Measurements from ENCODE around the gene GPC3.

Gene GPC3

GRCh38 chrX:133590703-133591505 lies 394.5 kb downstream of the GPC3 start:
- H3K27me3 ChIP-seq (ENCODE audit: insufficient read depth, low read length), result no peaks in the 10 kb centered on the region
- H4K20me1 ChIP-seq (ENCODE audit: insufficient read depth, low read length), result no peaks in the 10 kb centered on the region
- no peak overlapping the region for H3K4me2 ChIP-seq (ENCODE audit: low read length)
- no peaks in the 10 kb centered on the region for H3K9me2 ChIP-seq (ENCODE audit: low read depth, low read length)
- TF ChIP-seq EZH2 (IDR thresholded peaks at IDR 0.05; ENCODE audit: borderline replicate concordance, low read length) (no peak), CTCF (IDR thresholded peaks at IDR 0.05; ENCODE audit: low read length) (no peak)
- no peaks in the 10 kb centered on the region for H3K36me3 ChIP-seq (ENCODE audit: insufficient read depth, low read length)
- no peak overlapping the region for H3K9ac ChIP-seq (ENCODE audit: low read length)
- no peak overlapping the region for H3K27ac ChIP-seq (ENCODE audit: low read depth, low read length, poor library complexity, severe bottlenecking)
- no peak overlapping the region for H2AFZ ChIP-seq (ENCODE audit: low read length)
- no peaks in the 10 kb centered on the region for H3K79me2 ChIP-seq (ENCODE audit: insufficient read depth, low read length)
- H3F3A ChIP-seq (ENCODE audit: insufficient read depth, low read length), result no peaks in the 10 kb centered on the region
- no peaks in the 10 kb centered on the region for H3K9me3 ChIP-seq (ENCODE audit: low read length)
- no peak overlapping the region for H3K4me3 ChIP-seq (ENCODE audit: low read depth, low read length, poor library complexity, severe bottlenecking)
- H3K4me1 ChIP-seq (ENCODE audit: insufficient read depth, low read length, severe bottlenecking), result no peaks in the 10 kb centered on the region

- Histone ChIP-seq H3K4me2 (ENCODE audit: low read length) (no peak overlapping the region), H2AFZ (ENCODE audit: low read length) (no peak overlapping the region), H3F3A (ENCODE audit: insufficient read depth, low read length) (no peaks in the 10 kb centered on the region), H3K27me3 (ENCODE audit: insufficient read depth, low read length) (no peaks in the 10 kb centered on the region), H4K20me1 (ENCODE audit: insufficient read depth, low read length) (no peaks in the 10 kb centered on the region), H3K9me3 (ENCODE audit: low read length) (no peaks in the 10 kb centered on the region), H3K4me3 (ENCODE audit: low read depth, low read length, poor library complexity, severe bottlenecking) (no peak overlapping the region), H3K36me3 (ENCODE audit: insufficient read depth, low read length) (no peaks in the 10 kb centered on the region), H3K27ac (ENCODE audit: low read depth, low read length, poor library complexity, severe bottlenecking) (no peak overlapping the region), H3K9me2 (ENCODE audit: low read depth, low read length) (no peaks in the 10 kb centered on the region), H3K9ac (ENCODE audit: low read length) (no peak overlapping the region), H3K4me1 (ENCODE audit: insufficient read depth, low read length, severe bottlenecking) (no peaks in the 10 kb centered on the region), H3K79me2 (ENCODE audit: insufficient read depth, low read length) (no peaks in the 10 kb centered on the region)
- no peak for TF ChIP-seq CTCF (IDR thresholded peaks at IDR 0.05; ENCODE audit: low read length)
These were observed 396.6 kb downstream of the GPC3 start for GRCh38 chrX:133588827-133589226.

GRCh38 chrX:133587818-133588217 lies 397.6 kb downstream of the GPC3 start:
- H4K20me1 ChIP-seq (ENCODE audit: insufficient read depth, low read length), result no peaks in the 10 kb centered on the region
- no peaks in the 10 kb centered on the region for H3K9me3 ChIP-seq (ENCODE audit: low read length)
- H3K4me1 ChIP-seq (ENCODE audit: insufficient read depth, low read length, severe bottlenecking), result no peaks in the 10 kb centered on the region
- no peaks in the 10 kb centered on the region for H3K27me3 ChIP-seq (ENCODE audit: insufficient read depth, low read length)
- H2AFZ ChIP-seq (ENCODE audit: low read length), result no peak overlapping the region
- no peak overlapping the region for H3K4me2 ChIP-seq (ENCODE audit: low read length)
- no peaks in the 10 kb centered on the region for H3F3A ChIP-seq (ENCODE audit: insufficient read depth, low read length)
- H3K9me2 ChIP-seq (ENCODE audit: low read depth, low read length), result no peaks in the 10 kb centered on the region
- no peaks in the 10 kb centered on the region for H3K36me3 ChIP-seq (ENCODE audit: insufficient read depth, low read length)
- H3K79me2 ChIP-seq (ENCODE audit: insufficient read depth, low read length), result no peaks in the 10 kb centered on the region
- no peak for TF ChIP-seq CTCF (IDR thresholded peaks at IDR 0.05; ENCODE audit: low read length)
- TF ChIP-seq EZH2 (IDR thresholded peaks at IDR 0.05; ENCODE audit: borderline replicate concordance, low read length), result no peak
- no peak overlapping the region for H3K9ac ChIP-seq (ENCODE audit: low read length)
- H3K4me3 ChIP-seq (ENCODE audit: low read depth, low read length, poor library complexity, severe bottlenecking), result no peak overlapping the region
- no peak overlapping the region for H3K27ac ChIP-seq (ENCODE audit: low read depth, low read length, poor library complexity, severe bottlenecking)
